ENCODE measurements around the gene NCSTN. TPM values are rescaled to one million over a fixed set of nuclear protein-coding genes. Genes with fewer than 3 reads are reported as not detected.
A peak's percentile ranks its signal among the peaks of the same experiment; 100 is the strongest.

NCSTN gene
- total and polyA plus RNA-seq, 8 donors = 29.7 to 64.7 (median 49.6) TPM

- FAIRE-seq (no peak), DNase-seq (no peak), ATAC-seq (no peak)
- 77 to 86% methylated on average over 8 of the region's 8 CpGs for WGBS, 2 donors
- no peaks in the 10 kb centered on the region for H3K36me3 ChIP-seq
- no peaks in the 10 kb centered on the region for H3K4me1 ChIP-seq
- TF ChIP-seq, protein P1, sequence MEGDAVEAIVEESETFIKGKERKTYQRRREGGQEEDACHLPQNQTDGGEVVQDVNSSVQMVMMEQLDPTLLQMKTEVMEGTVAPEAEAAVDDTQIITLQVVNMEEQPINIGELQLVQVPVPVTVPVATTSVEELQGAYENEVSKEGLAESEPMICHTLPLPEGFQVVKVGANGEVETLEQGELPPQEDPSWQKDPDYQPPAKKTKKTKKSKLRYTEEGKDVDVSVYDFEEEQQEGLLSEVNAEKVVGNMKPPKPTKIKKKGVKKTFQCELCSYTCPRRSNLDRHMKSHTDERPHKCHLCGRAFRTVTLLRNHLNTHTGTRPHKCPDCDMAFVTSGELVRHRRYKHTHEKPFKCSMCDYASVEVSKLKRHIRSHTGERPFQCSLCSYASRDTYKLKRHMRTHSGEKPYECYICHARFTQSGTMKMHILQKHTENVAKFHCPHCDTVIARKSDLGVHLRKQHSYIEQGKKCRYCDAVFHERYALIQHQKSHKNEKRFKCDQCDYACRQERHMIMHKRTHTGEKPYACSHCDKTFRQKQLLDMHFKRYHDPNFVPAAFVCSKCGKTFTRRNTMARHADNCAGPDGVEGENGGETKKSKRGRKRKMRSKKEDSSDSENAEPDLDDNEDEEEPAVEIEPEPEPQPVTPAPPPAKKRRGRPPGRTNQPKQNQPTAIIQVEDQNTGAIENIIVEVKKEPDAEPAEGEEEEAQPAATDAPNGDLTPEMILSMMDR (IDR thresholded peaks at IDR 0.05) = no peak
- H3K27me3 ChIP-seq = no peaks in the 10 kb centered on the region
- intact Hi-C loops (cut with DNase I) = no loop called here
- H3K4me3 ChIP-seq = no peak overlapping the region
- no peaks in the 10 kb centered on the region for H3K9me3 ChIP-seq
- no peak overlapping the region for H3K27ac ChIP-seq
Observed at GRCh38 chr1:160394673-160395072, 51.5 kb downstream of the NCSTN start.

DNA sequence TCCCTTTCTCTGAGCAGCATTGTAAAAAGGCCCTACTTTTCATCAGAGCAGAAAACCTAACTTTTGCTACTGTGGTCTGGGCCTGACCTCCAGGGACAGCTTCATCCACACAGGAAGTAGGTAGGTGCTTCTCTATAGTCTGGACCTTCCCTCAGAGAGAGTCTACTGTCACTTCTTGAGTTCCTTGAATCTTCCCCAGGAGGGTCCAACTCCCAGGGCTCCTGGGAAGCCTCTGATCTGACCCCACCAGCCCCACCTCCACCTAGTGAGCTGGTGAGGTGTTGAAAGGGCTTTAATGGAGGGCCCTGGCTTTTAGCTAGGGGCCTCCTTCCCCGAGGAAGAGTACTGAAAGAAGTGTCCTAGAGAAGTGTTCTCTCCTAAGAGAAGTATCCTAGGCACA lies 54.5 kb downstream of the NCSTN start:
- no peaks in the 10 kb centered on the region for H3K4me1 ChIP-seq
- no peaks in the 10 kb centered on the region for H3K27me3 ChIP-seq
- no peak for FAIRE-seq
- intact Hi-C loops (cut with DNase I) = no loop called here
- TF ChIP-seq, protein P1 (IDR thresholded peaks at IDR 0.05) = no peak
- 45 to 76% methylated on average over 1 of the region's 1 CpG for whole genome bisulfite sequencing, 2 donors
- no peaks in the 10 kb centered on the region for H3K9me3 ChIP-seq
- no peak overlapping the region for H3K4me3 ChIP-seq
- no peaks in the 10 kb centered on the region for H3K36me3 ChIP-seq
- H3K27ac ChIP-seq = no peak overlapping the region
- DNase-seq = no peak
- ATAC-seq = no peak

DNA sequence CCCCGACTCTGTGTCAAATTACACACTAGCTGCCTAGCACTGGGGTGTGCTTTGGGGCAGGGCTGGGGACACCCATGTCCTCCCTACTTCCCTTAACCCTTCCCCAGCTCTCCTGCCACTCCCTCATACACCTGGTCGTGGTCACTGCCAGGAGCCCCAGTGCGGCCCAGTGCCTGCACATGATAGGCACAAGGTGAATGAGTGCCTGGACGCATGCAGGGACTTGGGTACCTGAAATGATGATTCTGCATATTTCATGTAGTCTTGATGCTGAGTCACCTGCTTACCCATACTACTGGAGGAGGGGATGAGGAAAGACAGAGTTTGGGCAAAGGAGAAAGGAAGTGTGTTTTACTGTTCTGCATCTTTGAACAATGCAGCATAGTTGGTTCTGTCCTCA lies 55.6 kb downstream of the NCSTN start:
- DNase-seq (no peak), FAIRE-seq (no peak), ATAC-seq (no peak)
- no peaks in the 10 kb centered on the region for H3K4me1 ChIP-seq
- TF ChIP-seq, protein P1 (IDR thresholded peaks at IDR 0.05) = no peak
- no peaks in the 10 kb centered on the region for H3K9me3 ChIP-seq
- 78 to 86% methylated on average over 4 of the region's 4 CpGs for WGBS, 2 donors
- no peak overlapping the region for H3K27ac ChIP-seq
- H3K36me3 ChIP-seq = no peaks in the 10 kb centered on the region
- no peak overlapping the region for H3K4me3 ChIP-seq
- intact Hi-C loops (cut with DNase I) = no loop called here
- H3K27me3 ChIP-seq = no peaks in the 10 kb centered on the region

GRCh38 chr1:160399544-160400222 lies 56.5 kb downstream of the NCSTN start:
- Histone ChIP-seq H3K27me3 (no peaks in the 10 kb centered on the region), H3K4me1 (no peaks in the 10 kb centered on the region), H3K36me3 (no peaks in the 10 kb centered on the region), H3K4me3 (peak overlapping the region; percentile 39 to 86 (median 76)), H3K9me3 (no peaks in the 10 kb centered on the region), H3K27ac (peak overlapping the region in 2 of 4 donors; percentile 50 to 60)
- WGBS, 2 donors = 42 to 47% methylated on average over 17 of the region's 17 CpGs
- FAIRE-seq (no peak), ATAC-seq (peak in 2 of 4 donors; percentile 1 to 2), DNase-seq (no peak)
- TF ChIP-seq, protein P1 (IDR thresholded peaks at IDR 0.05) = no peak
- intact Hi-C loops (cut with DNase I) = no loop called here

DNA sequence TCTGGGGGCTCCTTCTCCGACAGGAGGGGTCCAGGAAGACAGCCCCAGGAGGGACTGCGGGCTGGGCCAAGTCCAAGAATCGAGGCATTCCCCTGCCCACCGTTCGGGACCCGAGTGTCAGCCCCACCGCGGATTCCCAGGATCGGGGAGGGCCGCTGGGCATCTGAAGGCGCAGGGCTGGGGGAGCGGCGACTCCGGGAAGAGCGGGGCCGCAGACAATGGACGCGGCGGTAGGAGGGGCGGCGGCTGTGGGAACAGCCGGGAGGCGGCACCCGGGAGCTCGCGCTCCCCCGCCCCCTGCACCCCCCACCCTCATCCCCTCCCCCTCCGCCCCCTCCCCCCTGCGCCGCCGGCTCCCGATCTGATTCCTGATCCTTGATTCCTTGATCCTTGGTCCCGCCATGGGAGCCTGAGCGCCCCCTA lies 57.1 kb downstream of the NCSTN start, which contains the start of gene VANGL2:
TSS of gene VANGL2 (plus strand) at position 342 of the 423 bp plus-strand sequence. CDS start 15,274 bp downstream, outside the sequence.
- no peak for FAIRE-seq
- H3K27me3 ChIP-seq = no peaks in the 10 kb centered on the region
- WGBS, 2 donors = 1 to 4% methylated on average over 11 to 29 of the region's 34 CpGs
- intact Hi-C loops (cut with DNase I) = no loop called here
- H3K27ac ChIP-seq = peak within 1 kb of the TSS in 2 of 4 donors; percentile 50 to 60
- ATAC-seq = peak; percentile 92 to 96 (median 94)
- no peaks in the 10 kb centered on the region for H3K36me3 ChIP-seq
- no peaks in the 10 kb centered on the region for H3K9me3 ChIP-seq
- peak within 1 kb of the TSS; percentile 39 to 86 (median 76) for H3K4me3 ChIP-seq
- TF ChIP-seq, protein P1 (IDR thresholded peaks at IDR 0.05) = no peak
- no peaks in the 10 kb centered on the region for H3K4me1 ChIP-seq
- peak; percentile 81 to 92 (median 86) for DNase-seq

Data from pancreas (tissue), 10 donors.